H1 (cell line): ENCODE data around the gene CDCA3. TPM values are rescaled to one million over a fixed set of nuclear protein-coding genes. Genes with fewer than 3 reads are reported as not detected.

Source experiments
- CHD2 ChIP-seq: IDR thresholded peaks from 2 replicates; pipeline ENCODE4 v1.6.1; 2012; ENCODE audit warnings: low read length, improper control_type of control experiment
- CHD7 ChIP-seq: fragments of 300-600 bp; sonication (generic); IDR thresholded peaks from 2 replicates; pipeline ENCODE4 v1.7.1; 2012; ENCODE audit warnings: low read length, moderate library complexity, mild to moderate bottlenecking, inconsistent platforms; ENCODE audit not compliant: insufficient replicate concordance
- GABPA ChIP-seq: IDR thresholded peaks from 2 replicates; pipeline ENCODE4 v1.6.1; 2011; ENCODE audit warnings: mild to moderate bottlenecking, low read length, moderate library complexity, borderline replicate concordance; ENCODE audit not compliant: insufficient read depth
- HDAC6 ChIP-seq: IDR thresholded peaks from one replicate; pipeline ENCODE4 v1.7.1; 2012; ENCODE audit warnings: low read depth, mild to moderate bottlenecking, inconsistent platforms, low read length, moderate library complexity
- MAX ChIP-seq: IDR thresholded peaks from 2 replicates; pipeline ENCODE4 v1.6.1; 2012; ENCODE audit warnings: inconsistent platforms
- RBBP5 ChIP-seq: IDR thresholded peaks from 2 replicates; pipeline ENCODE4 v1.7.1; 2012; ENCODE audit warnings: low read depth, mild to moderate bottlenecking, inconsistent platforms, low read length, moderate library complexity, borderline replicate concordance
- SP1 ChIP-seq: IDR thresholded peaks from 2 replicates; pipeline ENCODE4 v1.6.1; 2011; ENCODE audit warnings: low read depth, low read length
- SRF ChIP-seq: IDR thresholded peaks from 2 replicates; pipeline ENCODE4 v1.6.1; 2011; ENCODE audit warnings: mild to moderate bottlenecking, low read depth, low read length, moderate library complexity
- TAF1 ChIP-seq: IDR thresholded peaks from 2 replicates; pipeline ENCODE4 v1.6.1; 2011; ENCODE audit warnings: mild to moderate bottlenecking, low read depth, low read length
- TCF12 ChIP-seq: IDR thresholded peaks from 2 replicates; pipeline ENCODE4 v1.6.1; 2011; ENCODE audit warnings: low read depth, mild to moderate bottlenecking, low read length
- polyA plus RNA-seq, 7 experiments: library from polyadenylated mRNA; depleted of rRNA in 3 of 7; stranded (reverse) in 5 of 7; unstranded in 2 of 7; fragments of >200 nt in 5 of 7; fragments of 200-250 nt in 2 of 7; gene quantifications; 1 replicate in 5 of 7; 2 replicates in 1 of 7; 4 replicates in 1 of 7; pipeline versions ENCODE4 v1.2.1 to v1.2.3, GENCODE V29; 2011 to 2013; ENCODE audit warnings: missing spikeins in 2 of 7, mixed read lengths in 2 of 7
- total RNA-seq: library from RNA; stranded (reverse); fragmentation: NEBNext Ultra II Directional; extraction: Animal tissue kit (Norgen Biotek cat#: 25700); gene quantifications from 2 replicates; pipeline ENCODE4 v1.2.1, GENCODE V29; 2021

CDCA3 gene
- total and polyA plus RNA-seq, 2 of the 8 experiments (the other 6 are each of a cell fraction or from before 2014, with no cell fraction given), result 47.7 to 71.2 TPM

GRCh38 chr12:6834254-6834653 is 16.8 kb downstream of the CDCA3 start (continued):
- TF ChIP-seq CHD7, result no peak
- no peak for TF ChIP-seq SP1
- TF ChIP-seq TCF12, result no peak
- TF ChIP-seq RBBP5, result no peak
- no peak for TF ChIP-seq TAF1
- TF ChIP-seq GABPA, result no peak
- no peak for TF ChIP-seq HDAC6
- TF ChIP-seq SRF, result no peak
- no peak for TF ChIP-seq CHD2
- TF ChIP-seq MAX, result no peak
